ENCODE data around the gene MOV10L1.
"Not testable (repeated sequence)": the region's sequence is repeated elsewhere in the genome, so short reads cannot be mapped to it uniquely, and the experiment has no call there.

MOV10L1 gene

DNA sequence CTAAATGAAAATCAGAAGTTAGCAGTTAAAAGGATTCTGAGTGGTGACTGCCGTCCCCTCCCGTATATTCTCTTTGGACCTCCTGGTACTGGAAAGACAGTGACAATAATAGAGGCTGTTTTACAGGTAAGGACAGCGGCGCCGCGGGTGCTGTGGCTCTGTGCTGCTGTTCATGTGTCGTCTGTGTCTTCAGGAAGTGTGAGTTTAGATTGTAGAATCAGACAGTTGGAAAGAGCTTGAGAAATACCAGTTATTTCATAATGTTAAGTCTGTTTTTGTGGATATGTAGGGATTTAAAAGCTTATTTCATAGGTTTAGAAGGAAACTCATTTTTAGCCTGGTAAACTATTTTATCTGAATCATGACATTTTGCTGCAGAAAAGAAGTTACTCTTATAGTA lies 53.3 kb downstream of the MOV10L1 start:
- Histone ChIP-seq H3K9ac (ENCODE audit: low read length) (no peak overlapping the region), H3K27me3 (ENCODE audit: control insufficient read depth, insufficient read depth, low read length) (no peaks in the 10 kb centered on the region), H3K36me3 (ENCODE audit: control insufficient read depth, insufficient read depth, low read length) (no peaks in the 10 kb centered on the region), H3K4me3 (ENCODE audit: low read depth, low read length) (no peak overlapping the region), H3K9me3 (ENCODE audit: control insufficient read depth, insufficient read depth, low read depth, low read length) (no peaks in the 10 kb centered on the region), H3K27ac (ENCODE audit: low read depth, low read length) (no peak overlapping the region), H3K4me1 (ENCODE audit: control insufficient read depth, insufficient read depth, low read length) (peaks cover 3% of the 10 kb centered on the region; the same call in 1 of the 2 replicates)

DNA sequence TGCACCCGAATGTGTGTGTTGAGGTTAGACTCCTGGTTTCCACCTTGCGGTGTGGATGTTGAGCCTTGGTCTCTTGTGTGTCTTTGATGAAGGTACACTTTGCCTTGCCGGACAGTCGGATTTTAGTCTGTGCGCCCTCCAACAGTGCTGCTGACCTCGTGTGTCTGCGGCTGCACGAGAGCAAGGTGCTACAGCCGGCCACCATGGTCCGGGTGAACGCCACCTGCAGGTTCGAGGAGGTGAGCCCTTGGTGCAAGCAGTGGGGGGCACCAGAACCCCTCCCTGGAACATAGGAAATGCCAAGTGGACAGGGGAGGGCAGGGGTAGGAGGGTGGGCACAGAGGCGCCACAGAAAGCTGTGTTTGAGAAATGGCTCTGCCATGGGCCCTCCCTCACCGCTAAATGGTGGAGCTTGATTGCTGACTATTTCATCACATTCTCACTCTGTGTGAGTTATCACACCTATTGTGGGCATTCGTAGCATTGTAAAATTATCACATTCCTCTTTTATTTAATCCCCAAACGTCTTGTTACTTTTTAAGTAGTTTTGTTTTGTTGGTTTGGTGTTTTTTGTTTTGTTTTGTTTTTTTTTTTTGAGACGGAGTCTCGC lies 54.3 kb downstream of the MOV10L1 start:
- no peaks in the 10 kb centered on the region for H3K36me3 ChIP-seq (ENCODE audit: control insufficient read depth, insufficient read depth, low read length)
- no peaks in the 10 kb centered on the region for H3K9me3 ChIP-seq (ENCODE audit: control insufficient read depth, insufficient read depth, low read depth, low read length)
- no peak overlapping the region for H3K4me3 ChIP-seq (ENCODE audit: low read depth, low read length)
- no peak overlapping the region for H3K9ac ChIP-seq (ENCODE audit: low read length)
- no peak overlapping the region for H3K27ac ChIP-seq (ENCODE audit: low read depth, low read length)
- no peaks in the 10 kb centered on the region for H3K27me3 ChIP-seq (ENCODE audit: control insufficient read depth, insufficient read depth, low read length)
- H3K4me1 ChIP-seq (ENCODE audit: control insufficient read depth, insufficient read depth, low read length), result peaks cover 6% of the 10 kb centered on the region

DNA sequence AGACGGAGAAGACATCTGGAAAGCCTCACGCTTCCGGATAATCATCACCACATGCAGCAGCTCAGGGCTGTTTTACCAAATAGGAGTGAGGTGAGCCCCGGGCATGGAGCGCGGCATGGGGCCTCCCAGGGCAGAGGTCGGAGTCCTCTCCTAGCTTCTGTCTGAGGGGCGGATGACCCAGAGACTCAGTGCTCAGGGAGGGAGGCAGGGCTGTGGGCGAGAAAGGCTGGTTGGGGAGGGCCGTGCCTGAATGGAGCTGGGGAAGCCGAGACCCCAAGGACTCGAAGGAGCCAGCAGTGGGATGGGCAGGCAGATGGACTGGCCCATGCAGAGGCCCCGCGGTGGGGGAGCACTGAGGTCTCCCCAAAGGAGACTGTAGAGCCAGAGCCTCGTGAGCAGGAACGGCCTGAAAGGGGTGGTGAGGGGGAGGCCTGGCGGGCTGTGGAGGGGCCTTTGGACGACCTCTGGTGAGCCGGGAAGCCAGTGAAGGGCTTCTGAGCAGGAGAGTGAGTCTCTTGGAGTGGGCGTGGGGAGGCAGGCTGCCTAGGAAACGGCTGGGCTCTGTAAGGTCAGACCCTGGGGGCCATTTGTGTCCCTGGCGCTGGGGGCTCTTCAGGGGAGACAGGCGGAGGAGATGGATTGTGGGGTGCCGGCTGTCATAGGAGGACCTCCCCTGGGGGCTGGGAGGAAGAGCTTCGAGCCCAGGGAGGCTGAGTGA lies 56.1 kb downstream of the MOV10L1 start:
- peaks cover 8% of the 10 kb centered on the region; the same call in 1 of the 2 replicates for H3K27me3 ChIP-seq (ENCODE audit: control insufficient read depth, insufficient read depth, low read length)
- H3K9ac ChIP-seq (ENCODE audit: low read length), result no peak overlapping the region
- H3K9me3 ChIP-seq (ENCODE audit: control insufficient read depth, insufficient read depth, low read depth, low read length), result no peaks in the 10 kb centered on the region
- no peaks in the 10 kb centered on the region for H3K36me3 ChIP-seq (ENCODE audit: control insufficient read depth, insufficient read depth, low read length)
- no peak overlapping the region for H3K27ac ChIP-seq (ENCODE audit: low read depth, low read length)
- no peak overlapping the region for H3K4me3 ChIP-seq (ENCODE audit: low read depth, low read length)
- H3K4me1 ChIP-seq (ENCODE audit: control insufficient read depth, insufficient read depth, low read length), result peaks cover 6% of the 10 kb centered on the region

DNA sequence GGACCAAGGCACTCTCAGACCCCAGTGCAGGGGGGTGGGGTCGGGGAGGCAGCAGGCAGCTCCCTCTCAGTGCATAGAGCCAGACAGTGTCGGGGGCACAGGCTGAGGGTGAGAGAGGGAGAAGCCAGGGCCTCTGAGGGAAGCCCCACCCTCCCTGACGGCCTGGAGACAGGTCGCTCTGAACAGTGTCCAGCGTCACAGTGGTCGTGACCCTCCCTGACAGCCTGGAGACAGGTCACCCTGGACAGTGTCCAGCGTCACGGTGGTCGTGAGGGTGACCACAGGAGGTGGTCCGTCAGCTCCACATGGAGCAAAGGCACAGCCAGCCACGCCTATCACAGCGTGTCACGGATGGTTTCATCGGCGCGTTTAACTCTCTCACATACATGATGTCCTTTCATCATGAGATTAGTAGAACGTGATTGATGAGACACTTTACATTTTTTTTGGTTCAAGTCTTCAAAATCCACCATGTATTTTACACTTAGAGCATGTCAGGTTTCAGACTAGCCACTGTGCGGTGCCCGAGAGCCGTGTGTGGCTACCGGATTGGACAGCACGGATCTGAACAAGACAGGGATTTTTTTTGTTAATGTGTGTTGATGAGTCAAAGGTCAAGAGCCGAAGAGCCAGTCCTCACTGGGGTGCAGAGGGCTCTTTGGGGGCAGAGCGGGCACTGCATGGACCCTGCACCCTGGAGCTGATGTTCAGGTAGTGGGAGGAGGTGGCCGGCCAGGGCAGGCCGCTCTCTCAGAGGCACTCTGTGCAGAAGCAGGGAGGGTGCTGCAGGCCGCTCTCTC lies 56.8 kb downstream of the MOV10L1 start:
- H3K4me1 ChIP-seq (ENCODE audit: control insufficient read depth, insufficient read depth, low read length), result peaks cover 6% of the 10 kb centered on the region
- no peaks in the 10 kb centered on the region for H3K36me3 ChIP-seq (ENCODE audit: control insufficient read depth, insufficient read depth, low read length)
- peaks cover 8% of the 10 kb centered on the region; the same call in 1 of the 2 replicates for H3K27me3 ChIP-seq (ENCODE audit: control insufficient read depth, insufficient read depth, low read length)
- H3K9ac ChIP-seq (ENCODE audit: low read length), result no peak overlapping the region
- no peak overlapping the region for H3K4me3 ChIP-seq (ENCODE audit: low read depth, low read length)
- no peaks in the 10 kb centered on the region for H3K9me3 ChIP-seq (ENCODE audit: control insufficient read depth, insufficient read depth, low read depth, low read length)
- H3K27ac ChIP-seq (ENCODE audit: low read depth, low read length), result no peak overlapping the region

DNA sequence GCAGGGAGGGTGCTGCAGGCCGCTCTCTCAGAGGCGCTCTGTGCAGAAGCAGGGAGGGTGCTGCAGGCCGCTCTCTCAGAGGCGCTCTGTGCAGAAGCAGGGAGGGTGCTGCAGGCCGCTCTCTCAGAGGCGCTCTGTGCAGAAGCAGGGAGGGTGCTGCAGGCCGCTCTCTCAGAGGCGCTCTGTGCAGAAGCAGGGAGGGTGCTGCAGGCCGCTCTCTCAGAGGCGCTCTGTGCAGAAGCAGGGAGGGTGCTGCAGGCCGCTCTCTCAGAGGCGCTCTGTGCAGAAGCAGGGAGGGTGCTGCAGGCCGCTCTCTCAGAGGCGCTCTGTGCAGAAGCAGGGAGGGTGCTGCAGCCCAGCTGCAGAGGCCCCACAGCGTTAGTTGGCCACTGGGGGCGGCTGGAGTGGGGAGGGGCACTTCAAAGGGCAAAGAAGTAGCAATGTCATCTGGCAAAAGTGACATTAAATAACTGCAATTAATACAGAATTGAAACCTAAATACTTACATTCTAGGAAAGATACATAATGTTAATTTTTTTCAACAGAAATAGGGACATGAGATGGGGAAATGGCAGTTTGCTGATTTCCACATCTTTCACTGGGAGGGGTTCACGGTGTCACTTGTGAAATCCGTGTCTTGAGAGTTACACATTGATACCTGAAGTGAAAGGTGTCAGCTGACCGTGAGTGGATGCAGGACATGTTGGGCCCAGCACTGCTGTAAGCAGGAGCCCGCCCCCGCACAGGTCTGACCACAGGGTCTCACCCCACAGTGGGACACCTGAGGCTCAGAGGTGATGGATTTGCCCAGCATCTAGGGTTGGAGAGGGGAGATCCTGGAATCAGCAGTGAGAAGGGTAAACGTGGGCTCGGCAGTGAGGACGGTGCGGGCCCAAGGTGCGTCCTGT lies 57.7 kb downstream of the MOV10L1 start:
- H3K4me1 ChIP-seq (ENCODE audit: control insufficient read depth, insufficient read depth, low read length); H3K27ac ChIP-seq (ENCODE audit: low read depth, low read length); H3K36me3 ChIP-seq (ENCODE audit: control insufficient read depth, insufficient read depth, low read length); H3K9me3 ChIP-seq (ENCODE audit: control insufficient read depth, insufficient read depth, low read depth, low read length); H3K4me3 ChIP-seq (ENCODE audit: low read depth, low read length); H3K9ac ChIP-seq (ENCODE audit: low read length); H3K27me3 ChIP-seq (ENCODE audit: control insufficient read depth, insufficient read depth, low read length): not testable (repeated sequence)

DNA sequence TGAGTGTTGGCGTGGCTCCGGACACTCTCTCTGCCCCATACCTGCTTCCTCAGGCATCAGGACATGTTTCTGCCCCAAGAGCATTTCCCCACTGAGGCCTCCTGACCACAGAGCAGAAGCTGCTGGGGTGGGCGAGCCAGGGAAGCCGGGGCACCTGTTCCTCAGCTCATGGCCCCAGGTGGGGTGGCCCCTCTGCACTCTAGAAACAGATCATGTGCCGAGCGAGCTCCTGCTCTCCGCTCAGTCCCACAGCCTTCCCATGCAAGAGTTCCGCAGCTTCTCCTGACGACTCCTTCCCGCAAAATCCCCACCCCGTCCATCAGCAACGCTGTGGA lies 58.3 kb downstream of the MOV10L1 start:
- H3K36me3 ChIP-seq (ENCODE audit: control insufficient read depth, insufficient read depth, low read length), result no peaks in the 10 kb centered on the region
- H3K4me1 ChIP-seq (ENCODE audit: control insufficient read depth, insufficient read depth, low read length), result peaks cover 6% of the 10 kb centered on the region
- H3K27me3 ChIP-seq (ENCODE audit: control insufficient read depth, insufficient read depth, low read length), result peaks cover 10% of the 10 kb centered on the region; the same call in 1 of the 2 replicates
- H3K4me3 ChIP-seq (ENCODE audit: low read depth, low read length), result no peak overlapping the region
- H3K27ac ChIP-seq (ENCODE audit: low read depth, low read length), result no peak overlapping the region
- H3K9ac ChIP-seq (ENCODE audit: low read length), result no peak overlapping the region
- H3K9me3 ChIP-seq (ENCODE audit: control insufficient read depth, insufficient read depth, low read depth, low read length), result no peaks in the 10 kb centered on the region

DNA sequence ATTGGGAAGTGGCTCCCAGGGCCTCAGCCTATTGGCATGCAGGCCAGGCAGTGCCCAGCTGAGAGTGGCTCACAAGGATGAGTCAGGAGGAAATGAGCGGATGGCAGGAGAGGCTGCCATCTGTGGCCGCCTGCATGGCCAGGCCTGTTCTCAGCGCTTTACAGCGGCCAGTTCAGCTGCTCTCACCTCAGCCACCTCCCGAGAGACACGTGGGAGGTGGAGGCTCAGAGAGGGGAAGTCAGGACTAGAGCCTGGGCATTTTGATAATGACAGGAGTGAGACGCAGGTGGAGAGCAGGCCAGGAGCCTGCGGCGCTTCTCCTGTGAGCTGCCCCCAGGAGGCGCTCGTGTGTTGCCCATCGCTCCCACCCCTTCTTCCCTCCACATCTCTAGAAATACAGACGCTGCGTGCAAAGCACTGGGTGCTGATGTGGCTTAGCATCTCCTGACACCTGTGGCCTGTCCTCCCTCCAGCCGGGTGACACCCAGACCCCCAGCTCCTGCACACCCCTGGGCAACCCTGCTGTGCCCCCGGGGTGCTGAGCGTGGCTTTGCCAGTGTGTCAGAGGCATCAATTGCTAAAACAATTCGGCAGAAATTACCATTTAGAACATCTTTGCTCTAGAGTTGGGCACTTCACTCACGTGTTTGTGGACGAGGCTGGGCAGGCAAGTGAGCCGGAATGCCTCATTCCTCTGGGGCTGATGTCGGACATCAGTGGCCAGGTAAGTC lies 59.4 kb downstream of the MOV10L1 start:
- Histone ChIP-seq H3K36me3 (ENCODE audit: control insufficient read depth, insufficient read depth, low read length) (no peaks in the 10 kb centered on the region), H3K4me3 (ENCODE audit: low read depth, low read length) (no peak overlapping the region), H3K27me3 (ENCODE audit: control insufficient read depth, insufficient read depth, low read length) (peaks cover 10% of the 10 kb centered on the region; the same call in 1 of the 2 replicates), H3K9me3 (ENCODE audit: control insufficient read depth, insufficient read depth, low read depth, low read length) (no peaks in the 10 kb centered on the region), H3K9ac (ENCODE audit: low read length) (no peak overlapping the region), H3K27ac (ENCODE audit: low read depth, low read length) (no peak overlapping the region), H3K4me1 (ENCODE audit: control insufficient read depth, insufficient read depth, low read length) (peaks cover 6% of the 10 kb centered on the region)

DNA sequence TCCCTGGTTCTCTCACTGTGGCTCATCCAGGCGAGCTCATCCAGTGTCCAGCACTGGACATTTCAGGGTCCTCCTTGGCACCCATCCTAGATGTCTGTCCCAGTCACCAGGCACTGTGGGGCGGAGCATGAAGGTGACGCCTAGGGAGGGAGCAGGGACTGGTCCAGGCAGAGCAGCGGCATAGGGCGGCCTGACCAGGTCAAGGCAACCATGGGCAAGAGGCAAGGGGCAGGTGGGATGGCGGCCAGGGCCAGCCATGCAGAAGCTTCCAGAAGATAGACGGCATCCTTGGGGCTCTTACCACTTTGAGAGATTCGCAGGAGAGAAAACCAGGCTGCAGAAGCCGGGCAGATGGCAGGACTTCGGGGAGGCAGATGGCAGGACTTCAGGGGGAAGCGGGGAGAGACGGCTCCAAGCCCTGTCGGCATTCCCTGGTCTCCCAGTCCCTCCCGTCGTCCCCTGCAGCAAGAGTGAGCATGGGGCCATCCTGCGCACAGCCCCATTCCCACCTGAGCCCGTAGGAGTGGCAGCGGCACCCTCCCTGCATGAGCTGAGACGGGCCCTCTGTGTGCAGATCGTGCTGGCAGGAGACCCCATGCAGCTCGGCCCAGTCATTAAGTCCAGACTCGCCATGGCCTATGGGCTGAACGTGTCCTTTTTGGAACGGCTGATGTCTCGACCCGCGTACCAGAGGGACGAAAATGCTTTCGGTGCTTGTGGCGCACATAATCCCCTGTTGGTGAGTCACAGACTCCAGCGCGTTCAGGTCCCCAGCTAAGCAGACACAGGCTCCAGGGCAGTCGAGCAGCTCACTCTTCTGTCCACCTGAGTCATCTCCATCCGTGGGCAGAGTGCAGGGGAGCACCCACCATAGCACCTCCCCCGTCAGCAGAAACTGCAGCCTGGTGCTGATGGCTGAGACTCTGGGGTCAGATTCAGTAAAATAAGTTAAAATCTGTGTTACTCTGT lies 60.6 kb downstream of the MOV10L1 start:
- H3K9me3 ChIP-seq (ENCODE audit: control insufficient read depth, insufficient read depth, low read depth, low read length), result no peaks in the 10 kb centered on the region
- no peak overlapping the region for H3K27ac ChIP-seq (ENCODE audit: low read depth, low read length)
- peaks cover 10% of the 10 kb centered on the region; the same call in 1 of the 2 replicates for H3K27me3 ChIP-seq (ENCODE audit: control insufficient read depth, insufficient read depth, low read length)
- no peak overlapping the region for H3K9ac ChIP-seq (ENCODE audit: low read length)
- H3K36me3 ChIP-seq (ENCODE audit: control insufficient read depth, insufficient read depth, low read length), result no peaks in the 10 kb centered on the region
- H3K4me1 ChIP-seq (ENCODE audit: control insufficient read depth, insufficient read depth, low read length), result peaks cover 6% of the 10 kb centered on the region
- H3K4me3 ChIP-seq (ENCODE audit: low read depth, low read length), result no peak overlapping the region

DNA sequence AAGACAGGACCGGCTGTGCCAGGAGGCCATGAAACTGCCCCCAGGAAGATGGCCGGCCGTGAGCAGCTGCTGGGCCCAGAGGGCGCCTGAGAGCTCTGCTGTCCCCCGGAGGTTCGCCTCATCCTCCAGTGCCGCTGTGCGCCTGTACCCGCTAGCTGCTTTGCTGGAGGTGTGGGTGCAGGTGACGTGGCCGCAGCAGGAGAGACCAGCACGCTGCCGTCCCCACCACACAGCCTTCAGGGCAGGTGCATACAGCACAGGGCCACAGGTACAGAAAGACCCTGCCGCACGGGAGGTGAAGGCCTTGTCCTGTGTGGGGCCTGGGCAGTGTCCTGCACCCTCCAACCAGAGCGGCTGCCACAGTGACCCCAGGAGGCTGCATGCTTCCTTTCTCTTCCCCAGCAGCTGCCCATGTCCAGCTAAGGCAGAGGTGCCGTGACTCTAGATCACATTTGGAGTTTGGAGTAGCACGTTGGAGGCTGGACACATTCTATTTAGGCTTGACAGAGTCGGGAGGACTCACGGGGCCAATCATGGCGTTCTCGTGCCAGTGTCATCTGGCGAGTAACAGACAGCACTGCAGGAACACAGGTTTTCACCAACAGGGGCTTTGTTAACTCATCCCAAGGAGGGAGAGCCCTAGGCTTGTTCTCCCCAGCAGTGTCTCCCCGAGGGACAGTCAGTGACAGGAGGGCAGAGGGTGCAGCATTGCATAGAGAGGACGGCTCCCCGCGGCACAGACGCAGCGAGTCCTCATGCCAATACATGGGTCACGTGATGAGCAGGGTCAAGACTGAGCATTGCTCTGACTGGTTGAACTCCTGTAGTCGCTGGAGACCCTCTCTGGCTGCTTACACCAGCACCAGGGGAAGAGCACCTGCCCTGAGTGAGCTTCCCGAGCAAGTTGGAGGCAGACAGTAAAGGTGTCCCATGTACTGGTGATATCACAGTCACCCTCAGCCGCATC lies 62.0 kb downstream of the MOV10L1 start:
- Histone ChIP-seq H3K4me1 (ENCODE audit: control insufficient read depth, insufficient read depth, low read length) (peaks cover 3% of the 10 kb centered on the region; the same call in 1 of the 2 replicates), H3K9ac (ENCODE audit: low read length) (no peak overlapping the region), H3K27ac (ENCODE audit: low read depth, low read length) (no peak overlapping the region), H3K27me3 (ENCODE audit: control insufficient read depth, insufficient read depth, low read length) (peaks cover 10% of the 10 kb centered on the region; the same call in 1 of the 2 replicates), H3K9me3 (ENCODE audit: control insufficient read depth, insufficient read depth, low read depth, low read length) (no peaks in the 10 kb centered on the region), H3K4me3 (ENCODE audit: low read depth, low read length) (no peak overlapping the region), H3K36me3 (ENCODE audit: control insufficient read depth, insufficient read depth, low read length) (no peaks in the 10 kb centered on the region)

Measured in HUES6 (cell line).